ENCODE measurements around the gene ETS1.

DNA sequence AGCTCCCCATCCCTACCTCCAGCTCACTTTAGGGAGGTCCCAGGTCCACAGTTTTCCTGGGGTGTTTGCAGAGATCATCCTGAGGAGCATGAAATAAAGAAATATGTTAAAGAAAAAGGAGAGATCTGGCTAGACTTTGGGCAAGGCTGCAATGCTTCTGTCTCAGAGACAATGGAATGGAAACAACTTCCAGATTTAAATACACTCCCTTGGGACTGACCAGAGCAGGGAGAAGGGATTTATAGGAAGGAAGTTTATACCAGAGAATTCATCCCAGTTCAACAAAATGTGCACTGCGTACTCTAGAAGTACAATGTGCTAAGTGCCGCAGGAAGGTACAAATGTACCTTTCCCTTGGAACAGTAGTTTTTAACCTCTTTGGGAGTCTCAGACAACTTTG is 40.4 kb downstream of the ETS1 start:
- TF ChIP-seq, protein P1, sequence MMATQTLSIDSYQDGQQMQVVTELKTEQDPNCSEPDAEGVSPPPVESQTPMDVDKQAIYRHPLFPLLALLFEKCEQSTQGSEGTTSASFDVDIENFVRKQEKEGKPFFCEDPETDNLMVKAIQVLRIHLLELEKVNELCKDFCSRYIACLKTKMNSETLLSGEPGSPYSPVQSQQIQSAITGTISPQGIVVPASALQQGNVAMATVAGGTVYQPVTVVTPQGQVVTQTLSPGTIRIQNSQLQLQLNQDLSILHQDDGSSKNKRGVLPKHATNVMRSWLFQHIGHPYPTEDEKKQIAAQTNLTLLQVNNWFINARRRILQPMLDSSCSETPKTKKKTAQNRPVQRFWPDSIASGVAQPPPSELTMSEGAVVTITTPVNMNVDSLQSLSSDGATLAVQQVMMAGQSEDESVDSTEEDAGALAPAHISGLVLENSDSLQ (IDR thresholded peaks at IDR 0.05), result no peak
- TF ChIP-seq ELF4 (IDR thresholded peaks at IDR 0.05), result no peak
- no peak for TF ChIP-seq SP1 (IDR thresholded peaks at IDR 0.05)
- TF ChIP-seq NFRKB (IDR thresholded peaks at IDR 0.05), result no peak
- no peak for TF ChIP-seq CTBP1 (IDR thresholded peaks at IDR 0.05; ENCODE audit: borderline replicate concordance)
- TF ChIP-seq LEF1 (IDR thresholded peaks at IDR 0.05; ENCODE audit: borderline replicate concordance), result no peak
- no peak for TF ChIP-seq BHLHE40 (IDR thresholded peaks at IDR 0.05; ENCODE audit: borderline replicate concordance)
- TF ChIP-seq HDGF (IDR thresholded peaks at IDR 0.05; ENCODE audit: borderline replicate concordance), result no peak
- TF ChIP-seq FOXM1 (IDR thresholded peaks at IDR 0.05; ENCODE audit: borderline replicate concordance), result no peak
- no peak for TF ChIP-seq TARDBP (IDR thresholded peaks at IDR 0.05)
- no peak for TF ChIP-seq FOXK2 (IDR thresholded peaks at IDR 0.05)
- no peak for TF ChIP-seq FOXA1 (IDR thresholded peaks at IDR 0.05)
- TF ChIP-seq L3MBTL2 (conservative IDR thresholded peaks at IDR 0.05), result no peak

Data from HEK293T (cell line).